MM.1S (cell line): ENCODE data around the gene PLCB1.

ENCODE experiments used
- EZH2 ChIP-seq: fragments of 300-600 bp; sonication (generic); optimal IDR thresholded peaks from 2 replicates; pipeline ENCODE3; 2017; ENCODE audit warnings: low read depth, mild to moderate bottlenecking, antibody characterized with exemption, low read length, mixed read lengths
- EZH2phosphoT487 ChIP-seq: fragments of 300-600 bp; sonication (generic); IDR thresholded peaks from 2 replicates; pipeline ENCODE4 v1.6.1; 2018; ENCODE audit warnings: antibody characterized with exemption, low read length
- TF ChIP-seq, protein P1 (sequence below): fragments of 300-600 bp; sonication (generic); IDR thresholded peaks from 2 replicates; pipeline ENCODE4 v1.5.1; 2016; ENCODE audit warnings: antibody characterized with exemption, low read length, mixed read lengths

DNA sequence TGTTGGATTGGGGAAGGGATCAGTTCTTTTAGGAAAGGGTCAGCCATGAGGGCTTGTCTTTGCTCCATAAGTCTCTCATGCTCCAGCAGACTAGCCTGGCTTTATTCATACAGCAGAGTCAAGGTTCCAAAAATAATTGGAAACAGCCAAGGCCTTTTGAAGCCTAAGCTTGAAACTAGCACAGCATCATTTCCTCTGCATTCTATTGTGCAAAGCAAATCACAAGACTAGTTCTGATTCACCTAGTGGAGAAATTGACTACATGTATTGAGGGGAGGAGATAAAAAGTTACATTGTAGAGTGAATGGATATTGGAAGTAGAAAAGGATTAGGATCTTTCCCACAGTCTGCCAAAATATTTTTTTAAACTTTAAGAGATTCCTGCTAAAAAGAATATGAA, 777.5 kb downstream of the PLCB1 start:
- TF ChIP-seq, protein P1, sequence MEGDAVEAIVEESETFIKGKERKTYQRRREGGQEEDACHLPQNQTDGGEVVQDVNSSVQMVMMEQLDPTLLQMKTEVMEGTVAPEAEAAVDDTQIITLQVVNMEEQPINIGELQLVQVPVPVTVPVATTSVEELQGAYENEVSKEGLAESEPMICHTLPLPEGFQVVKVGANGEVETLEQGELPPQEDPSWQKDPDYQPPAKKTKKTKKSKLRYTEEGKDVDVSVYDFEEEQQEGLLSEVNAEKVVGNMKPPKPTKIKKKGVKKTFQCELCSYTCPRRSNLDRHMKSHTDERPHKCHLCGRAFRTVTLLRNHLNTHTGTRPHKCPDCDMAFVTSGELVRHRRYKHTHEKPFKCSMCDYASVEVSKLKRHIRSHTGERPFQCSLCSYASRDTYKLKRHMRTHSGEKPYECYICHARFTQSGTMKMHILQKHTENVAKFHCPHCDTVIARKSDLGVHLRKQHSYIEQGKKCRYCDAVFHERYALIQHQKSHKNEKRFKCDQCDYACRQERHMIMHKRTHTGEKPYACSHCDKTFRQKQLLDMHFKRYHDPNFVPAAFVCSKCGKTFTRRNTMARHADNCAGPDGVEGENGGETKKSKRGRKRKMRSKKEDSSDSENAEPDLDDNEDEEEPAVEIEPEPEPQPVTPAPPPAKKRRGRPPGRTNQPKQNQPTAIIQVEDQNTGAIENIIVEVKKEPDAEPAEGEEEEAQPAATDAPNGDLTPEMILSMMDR, result no peak
- TF ChIP-seq EZH2 (no peak), EZH2phosphoT487 (no peak)
